NCI-H146 treated with DMSO at 0.1 percent for 48 hours (cell line): ENCODE results near the gene PSIP1.
"Not testable (repeated sequence)": the region's sequence is repeated elsewhere in the genome, so short reads cannot be mapped to it uniquely, and the experiment has no call there.

ENCODE experiments used
- DNase-seq: peaks from one replicate; lab custom pipeline; 2025; ENCODE audit not compliant: unreplicated experiment; lab: John Stamatoyannopoulos, UW

Gene PSIP1

DNA sequence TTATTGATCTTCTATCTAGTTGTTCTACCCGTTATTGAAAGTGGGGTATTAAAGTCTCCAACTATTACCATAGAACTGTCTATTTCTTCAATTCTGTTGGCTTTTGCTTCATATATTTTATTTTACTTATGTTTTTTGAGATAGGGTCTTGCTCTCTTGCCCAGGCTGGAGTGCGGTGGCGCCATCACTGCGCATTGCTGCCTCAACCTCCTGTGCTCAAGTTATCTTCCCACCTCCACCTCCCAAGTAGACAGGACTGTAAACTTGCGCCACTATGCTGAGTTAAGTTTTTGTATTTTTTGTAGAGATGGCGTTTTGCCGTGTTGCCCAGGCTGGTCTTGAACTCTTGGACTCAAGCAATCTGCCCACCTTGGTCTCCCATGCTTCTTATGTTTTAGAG lies 71.9 kb downstream of the PSIP1 start:
- DNase-seq, result no peak

DNA sequence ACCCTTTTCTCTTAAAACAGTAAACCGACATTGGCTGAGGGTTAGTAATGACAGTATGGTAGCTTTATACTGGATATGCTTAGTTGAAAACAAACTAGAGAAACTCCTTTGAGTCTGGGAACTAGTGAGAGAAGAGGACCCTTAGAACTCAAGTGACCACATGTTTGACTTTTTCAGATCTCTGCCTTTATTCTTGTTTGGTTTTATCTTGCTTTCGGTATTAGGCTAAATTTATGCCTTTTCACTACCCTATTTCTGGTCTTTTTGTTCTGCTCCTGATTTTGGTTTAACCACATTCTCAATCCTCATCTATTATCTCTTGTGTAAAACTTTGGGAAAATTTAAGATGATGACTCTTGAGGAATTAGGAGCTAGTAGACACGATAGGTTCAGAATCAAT lies 77.1 kb downstream of the PSIP1 start:
- DNase-seq, result no peak

DNA sequence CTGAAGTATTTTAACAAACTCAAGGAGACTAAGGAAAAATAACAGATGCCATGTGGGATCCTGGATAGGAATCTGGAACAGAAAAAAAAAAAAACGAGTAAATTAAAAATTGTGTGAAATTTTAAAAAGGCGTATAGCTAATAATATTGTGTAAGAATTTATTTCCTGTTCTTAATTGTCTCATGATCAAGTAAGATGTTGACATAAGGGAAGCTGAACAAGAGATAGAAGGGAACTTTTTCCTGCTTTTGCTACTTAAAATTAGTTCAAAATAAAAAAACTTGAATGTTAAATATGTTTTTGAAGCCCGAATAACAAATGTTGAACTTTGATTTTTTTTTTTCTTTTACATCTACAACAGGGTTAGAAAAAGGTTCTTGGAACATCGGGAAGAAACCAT lies 77.6 kb downstream of the PSIP1 start:
- DNase-seq, result no peak

DNA sequence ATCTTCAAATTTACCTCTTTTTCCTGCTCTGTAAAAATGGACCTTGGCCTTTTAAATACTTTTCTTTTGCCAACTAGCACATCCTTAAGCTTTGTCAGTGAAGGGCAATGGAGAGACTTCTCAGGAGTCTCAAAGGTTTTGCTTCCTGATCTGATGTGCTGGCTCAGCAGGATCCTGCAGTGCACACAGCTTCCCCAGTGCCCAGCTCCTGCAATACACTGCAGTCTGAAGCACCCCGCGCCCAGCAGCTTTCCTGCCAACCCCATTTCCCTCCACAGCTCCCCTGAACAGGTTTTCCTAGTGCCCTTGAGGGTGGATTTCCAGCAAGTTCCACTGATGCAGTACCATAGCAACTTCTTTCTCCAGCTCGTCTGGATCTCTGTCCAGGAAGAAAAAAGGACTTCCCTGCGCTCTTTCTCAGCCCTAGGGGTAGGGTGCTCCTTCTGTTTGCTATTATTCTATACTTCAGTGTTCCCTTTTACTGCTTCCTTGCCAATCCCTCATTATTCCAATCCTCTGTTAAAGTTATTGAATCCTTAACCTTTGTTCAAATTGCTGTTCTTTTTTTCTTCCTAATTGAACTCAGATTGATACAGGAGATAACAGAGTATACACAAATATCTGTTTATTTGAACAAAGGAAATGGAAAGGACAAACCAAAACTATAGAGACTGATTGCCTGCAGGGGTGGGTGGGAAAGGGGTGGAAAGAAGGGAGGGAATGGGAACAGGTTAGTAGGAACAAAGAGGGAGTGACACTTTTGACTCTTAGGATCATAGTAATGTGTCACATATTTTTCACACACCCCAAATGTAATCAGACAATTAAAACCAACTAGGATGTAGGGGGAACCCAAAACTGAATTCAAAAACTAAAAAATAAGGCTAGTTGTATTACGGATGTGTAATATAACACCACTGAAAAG lies 79.6 kb downstream of the PSIP1 start:
- DNase-seq, result no peak

DNA sequence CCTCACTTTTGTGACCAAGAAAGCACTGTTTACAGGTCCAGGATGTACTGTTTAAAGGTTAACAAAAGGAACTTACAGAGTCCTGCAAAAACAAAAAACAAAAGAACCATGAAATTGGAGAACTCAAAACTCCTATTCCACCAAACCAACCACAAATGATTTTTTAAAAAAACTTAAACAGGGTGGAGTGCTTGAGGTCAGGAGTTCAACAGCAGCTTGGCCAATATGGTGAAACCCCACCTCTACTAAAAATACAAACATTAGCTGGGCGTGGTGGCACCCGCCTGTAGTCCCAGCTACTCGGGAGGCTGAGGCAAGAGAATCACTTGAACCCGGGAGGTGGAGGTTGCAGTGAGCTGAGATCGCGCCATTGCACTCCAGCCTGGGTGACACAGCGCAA lies 83.1 kb downstream of the PSIP1 start:
- not testable (repeated sequence) for DNase-seq

DNA sequence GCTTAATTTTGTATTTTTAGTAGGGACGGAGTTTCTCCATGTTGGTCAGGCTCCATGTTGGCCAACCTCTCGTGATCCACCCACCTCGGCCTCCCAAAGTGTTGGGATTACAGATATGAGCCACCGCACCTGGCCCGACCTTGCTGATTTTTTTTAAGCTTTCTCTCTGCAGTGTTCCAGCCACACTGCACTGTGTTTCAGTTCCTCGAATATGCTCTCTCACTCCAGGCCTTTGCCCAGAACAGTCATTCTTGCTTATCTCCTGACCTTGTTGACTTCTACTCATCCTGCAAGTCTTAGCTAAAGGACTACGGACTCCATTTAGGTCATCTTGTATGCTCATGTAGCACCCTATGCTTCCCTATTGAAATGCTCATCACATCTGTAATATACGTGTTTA lies 84.8 kb downstream of the PSIP1 start:
- DNase-seq, result no peak

DNA sequence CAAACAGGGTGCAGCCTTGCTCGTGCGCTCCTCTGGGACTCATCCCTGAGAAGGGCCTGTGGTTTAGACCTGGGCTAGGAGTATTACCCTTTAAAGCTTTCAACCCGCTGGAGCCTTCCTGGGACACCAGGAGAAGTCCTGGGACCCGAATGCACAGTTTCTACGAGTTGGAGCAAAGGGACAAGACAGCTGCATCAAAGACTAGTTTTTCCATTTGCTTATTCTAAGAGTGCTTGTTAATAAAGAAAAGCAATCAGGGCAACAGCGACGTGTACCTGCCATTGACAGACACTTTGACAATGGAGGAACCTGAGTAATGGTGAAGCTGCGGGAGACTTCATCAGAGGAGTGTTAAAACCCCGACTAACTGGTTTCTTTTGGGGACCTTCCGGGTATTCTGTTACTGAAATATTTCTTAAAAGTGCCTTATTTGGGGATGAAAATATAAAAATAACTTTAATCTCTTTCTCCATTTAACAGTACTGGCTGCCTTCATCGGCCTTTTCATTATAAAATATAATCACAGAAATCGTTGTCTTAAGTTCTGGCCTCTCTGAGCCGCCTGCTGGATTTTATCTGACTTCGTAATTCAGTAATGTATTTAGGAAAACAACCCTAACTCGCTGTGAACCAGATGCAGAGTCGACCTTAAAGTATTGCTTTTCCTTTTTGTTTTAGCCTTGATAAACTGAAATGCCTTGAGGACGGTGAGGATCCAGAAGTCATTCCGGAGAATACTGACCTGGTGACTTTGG lies 87.4 kb downstream of the PSIP1 start:
- DNase-seq, result peak; percentile 33

DNA sequence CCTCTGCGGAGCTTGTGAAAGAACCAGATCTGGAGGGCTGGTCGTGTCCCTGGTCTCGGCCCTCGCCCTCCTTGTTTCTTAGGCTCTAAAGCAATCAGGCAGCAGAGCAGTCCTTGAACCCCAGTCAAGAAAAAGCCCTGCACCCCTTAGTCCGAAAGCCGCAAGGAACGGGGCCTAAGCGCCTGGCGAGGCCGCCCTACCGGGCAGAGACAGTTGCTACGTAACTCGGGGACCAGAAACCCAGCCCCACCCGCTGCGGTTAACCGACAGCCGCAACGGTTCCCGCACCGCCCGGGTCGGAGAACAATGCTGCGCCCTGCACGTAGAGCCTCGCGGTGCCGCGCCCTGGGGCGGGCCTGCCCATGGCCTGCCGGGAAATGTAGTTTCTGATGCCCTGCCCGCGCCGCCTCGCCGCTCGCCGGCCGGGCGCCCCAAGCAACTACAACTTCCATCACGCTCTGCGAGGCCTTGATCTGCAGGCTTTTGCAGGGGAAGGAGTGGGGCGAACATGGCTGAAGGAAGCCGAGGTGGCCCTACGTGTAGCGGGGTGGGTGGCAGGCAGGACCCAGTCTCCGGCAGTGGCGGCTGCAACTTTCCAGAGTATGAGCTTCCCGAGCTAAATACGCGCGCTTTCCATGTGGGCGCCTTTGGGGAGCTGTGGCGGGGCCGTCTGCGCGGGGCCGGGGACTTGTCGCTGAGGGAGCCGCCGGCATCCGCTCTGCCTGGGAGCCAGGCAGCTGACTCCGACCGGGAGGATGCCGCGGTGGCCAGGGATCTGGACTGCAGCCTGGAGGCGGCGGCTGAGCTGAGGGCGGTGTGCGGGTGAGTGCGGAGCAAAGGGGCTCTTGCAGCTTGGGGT lies 88.2 kb downstream of the PSIP1 start, which contains the start of gene SNAPC3:
TSS of gene SNAPC3 (plus strand) at position 505 of the 859 bp plus-strand sequence. CDS start at position 509, 4 bp downstream.
- DNase-seq, result peak; percentile 97

DNA sequence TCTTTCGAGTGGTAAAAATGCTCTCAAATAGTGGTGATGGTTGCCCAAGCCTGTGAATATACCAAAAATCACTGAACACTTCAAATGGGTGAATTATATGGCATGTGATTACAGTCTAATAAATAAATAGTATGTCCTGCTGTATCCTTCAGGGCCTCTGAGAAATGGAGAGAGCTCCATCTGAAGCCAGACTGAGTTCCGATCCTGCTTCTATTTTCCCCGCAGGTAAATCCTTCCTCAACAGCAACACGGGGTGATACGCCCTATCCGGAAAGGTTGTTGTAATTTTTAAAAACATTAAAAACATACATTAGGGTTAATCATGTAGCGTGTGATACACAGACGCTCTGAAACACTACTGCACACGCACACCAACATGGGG lies 88.8 kb downstream of the PSIP1 start:
- DNase-seq, result no peak

DNA sequence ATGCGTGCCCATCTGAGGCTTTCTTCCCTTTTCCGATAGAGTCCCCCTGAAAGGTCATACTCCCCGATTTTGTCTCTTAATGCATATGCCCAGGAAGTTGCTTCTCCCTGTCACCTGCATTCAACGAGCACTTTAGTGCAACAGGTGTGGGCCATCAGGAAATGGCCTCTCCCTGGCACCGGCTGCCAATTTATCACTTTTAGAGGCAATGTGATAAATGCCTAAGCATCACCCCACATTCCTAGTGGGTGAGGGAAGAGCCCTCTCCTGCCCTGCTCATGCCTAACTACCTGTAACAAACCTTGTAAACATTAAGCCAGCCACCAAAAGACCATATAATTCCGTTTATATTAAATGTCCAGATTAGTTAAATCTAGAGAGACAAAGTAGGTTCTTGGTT lies 89.2 kb downstream of the PSIP1 start:
- DNase-seq, result no peak

DNA sequence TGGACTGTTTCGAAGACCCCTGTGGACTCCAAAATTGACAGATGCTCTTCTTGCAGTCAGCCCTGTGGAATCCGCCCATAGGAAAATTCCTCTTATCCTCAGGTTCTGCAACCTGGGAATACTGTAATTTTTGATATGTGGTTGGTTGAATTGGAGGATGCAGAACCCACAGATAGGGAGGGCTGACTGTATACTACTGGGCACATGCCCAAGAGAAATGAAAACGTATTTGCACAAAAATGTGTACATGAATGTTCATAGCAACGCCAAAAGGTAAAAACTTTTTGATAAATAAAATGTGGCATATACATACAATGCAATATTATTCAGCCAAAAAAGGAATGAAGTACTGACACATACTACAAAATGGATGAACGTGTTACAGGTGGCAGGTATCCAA lies 90.0 kb downstream of the PSIP1 start:
- no peak for DNase-seq

DNA sequence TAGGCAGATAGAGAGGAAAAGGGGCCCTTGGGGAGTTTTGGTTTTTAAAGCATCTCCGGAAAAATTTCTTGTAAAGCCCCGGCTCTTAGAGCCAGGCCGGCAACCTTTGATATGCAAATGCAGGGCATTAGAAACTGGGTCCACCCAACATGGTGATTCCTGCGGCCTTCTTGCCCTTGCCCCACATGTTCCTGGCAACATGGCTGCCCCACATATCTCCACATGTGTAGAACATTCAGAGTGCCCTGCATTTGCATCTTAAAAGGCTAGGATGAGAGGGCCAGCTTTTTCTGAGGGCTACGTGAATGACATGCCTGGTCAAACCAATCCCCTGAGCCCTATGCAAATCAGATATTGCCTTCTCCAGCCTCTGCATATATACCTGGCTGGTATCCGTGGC lies 93.1 kb downstream of the PSIP1 start:
- DNase-seq, result no peak

DNA sequence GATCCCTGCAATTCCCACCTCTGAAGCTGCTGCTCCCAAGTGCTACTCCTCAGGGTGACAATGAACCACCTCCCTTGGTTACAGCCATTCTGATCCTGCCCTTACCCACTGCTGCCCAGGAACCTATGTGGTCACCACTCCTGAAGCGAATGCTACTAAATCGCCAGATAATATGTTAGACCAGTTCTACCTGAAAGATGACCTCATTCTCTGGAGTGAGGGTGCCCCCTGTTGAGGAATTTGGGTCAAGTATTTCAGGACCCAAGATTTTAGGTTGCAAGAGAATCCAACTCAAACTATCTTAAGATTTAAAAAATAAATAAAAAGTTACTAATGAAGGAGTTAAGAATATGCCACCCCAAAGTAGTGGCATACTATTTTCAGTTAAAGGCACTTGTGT lies 93.9 kb downstream of the PSIP1 start:
- peak; percentile 33 for DNase-seq
